Activated CD4-positive, alpha-beta memory T cell treated with anti-CD3 and anti-CD28 coated beads for 36 hours (primary cell): ENCODE results near the gene HBG1. TPM values are rescaled to one million over a fixed set of nuclear protein-coding genes. Genes with fewer than 3 reads are reported as not detected.
"Not testable (repeated sequence)": the region's sequence is repeated elsewhere in the genome, so short reads cannot be mapped to it uniquely, and the experiment has no call there.

Experiments
- CTCF ChIA-PET: fragments of 350-600 bp; sonication (Branson Sonifier 250); formaldehyde crosslinking; loops from one replicate; lab custom pipeline; 2021; ENCODE audit warnings: antibody characterized with exemption, inconsistent platforms; lab: Charles Lee
- POLR2A ChIA-PET: fragments of 350-600 bp; sonication (Branson Sonifier 250); formaldehyde crosslinking; loops from one replicate; lab custom pipeline; 2021; ENCODE audit warnings: antibody characterized with exemption; lab: Charles Lee
- DNase-seq: peaks from one replicate; pipeline ENCODE4 v3.0.0-alpha.2; 2020
- H3K27ac Mint-ChIP-seq: one replicate; pipeline ENCODE4 v1.8.0; 2021; ENCODE audit warnings: mixed read lengths
- H3K27me3 Mint-ChIP-seq: one replicate; pipeline ENCODE4 v1.8.0; 2021; ENCODE audit warnings: mixed read lengths
- H3K36me3 Mint-ChIP-seq: one replicate; pipeline ENCODE4 v1.8.0; 2021; ENCODE audit warnings: mixed read lengths
- H3K4me1 Mint-ChIP-seq: one replicate; pipeline ENCODE4 v1.8.0; 2021; ENCODE audit warnings: low read depth, mixed read lengths
- H3K4me3 Mint-ChIP-seq: one replicate; pipeline ENCODE4 v1.8.0; 2021; ENCODE audit warnings: mild to moderate bottlenecking, mixed read lengths
- H3K9me3 Mint-ChIP-seq: one replicate; pipeline ENCODE4 v1.8.0; 2021; ENCODE audit warnings: mixed read lengths
- intact Hi-C: fragments of 100-400 bp; cut with micrococcal nuclease; formaldehyde crosslinking; loops from one replicate; pipeline ENCODE4 v1.15.1; 2023
- total RNA-seq, 2 experiments: library from RNA; stranded (reverse); gene quantifications; one replicate each; pipeline ENCODE4 v1.2.3, GENCODE V29; 2021

Gene HBG1
- total RNA-seq, 2 experiments from 2014 or later = not detected

DNA sequence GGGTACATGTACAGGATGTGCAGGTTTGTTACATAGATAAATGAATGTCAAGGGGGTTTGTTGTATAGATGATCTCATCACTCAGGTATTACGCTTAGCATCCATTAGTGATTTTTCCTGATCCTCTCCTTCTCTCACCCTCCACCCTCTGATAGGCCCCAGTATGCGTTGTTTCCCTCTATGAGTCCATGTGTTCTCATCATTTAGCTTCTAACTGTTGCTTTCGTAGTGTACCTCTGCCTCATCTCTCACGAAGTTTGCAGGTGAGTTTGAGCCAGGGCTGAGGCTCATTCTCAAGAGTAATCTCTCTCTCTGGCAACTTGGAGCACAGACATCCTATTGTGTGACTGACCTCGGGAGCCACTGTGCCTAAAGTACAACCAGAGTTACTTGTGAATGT is 24.7 kb upstream of the HBG1 start:
- H3K36me3 Mint-ChIP-seq = no peaks in the 10 kb centered on the region
- no peaks in the 10 kb centered on the region for H3K4me1 Mint-ChIP-seq
- no peaks in the 10 kb centered on the region for H3K27me3 Mint-ChIP-seq
- intact Hi-C loops = no loop called here
- no peak overlapping the region for H3K4me3 Mint-ChIP-seq
- DNase-seq = no peak
- ChIA-PET POLR2A (no interaction called here), CTCF (no interaction called here)
- H3K9me3 Mint-ChIP-seq = no peaks in the 10 kb centered on the region
- H3K27ac Mint-ChIP-seq = no peak overlapping the region

DNA sequence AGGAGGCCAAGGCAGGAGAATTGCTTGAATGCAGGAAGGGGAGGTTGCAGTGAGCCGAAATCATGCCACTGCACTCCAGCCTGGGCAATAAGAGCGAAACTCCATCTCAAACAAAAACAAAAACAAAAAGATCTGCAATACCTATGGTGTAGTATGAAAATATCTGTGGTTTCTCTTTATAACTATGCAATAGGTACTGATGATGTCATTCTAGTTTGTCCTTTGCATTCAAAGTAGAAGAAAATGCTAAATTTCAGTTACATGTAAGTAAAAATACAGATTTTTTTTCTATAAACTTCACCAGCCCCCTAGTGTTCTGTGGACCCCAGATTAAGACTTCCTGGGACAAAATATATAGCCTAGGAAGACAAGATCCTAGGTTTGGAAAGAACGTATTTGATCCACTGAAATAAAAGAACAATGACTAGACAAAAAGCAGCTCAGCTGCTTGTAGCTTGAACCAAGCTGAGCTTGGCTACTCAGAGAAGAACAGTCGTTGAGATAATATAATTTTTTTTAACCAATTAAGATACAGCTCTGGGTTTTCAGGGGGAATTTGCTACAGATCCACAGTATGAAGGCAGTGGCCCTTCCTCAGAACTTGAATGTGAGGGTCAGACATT is 22.8 kb upstream of the HBG1 start:
- H3K4me3 Mint-ChIP-seq = no peak overlapping the region
- H3K27ac Mint-ChIP-seq = no peak overlapping the region
- no peak for DNase-seq
- no peaks in the 10 kb centered on the region for H3K36me3 Mint-ChIP-seq
- H3K4me1 Mint-ChIP-seq = no peaks in the 10 kb centered on the region
- intact Hi-C loops = no loop called here
- H3K27me3 Mint-ChIP-seq = no peaks in the 10 kb centered on the region
- ChIA-PET CTCF (no interaction called here), POLR2A (no interaction called here)
- no peaks in the 10 kb centered on the region for H3K9me3 Mint-ChIP-seq

DNA sequence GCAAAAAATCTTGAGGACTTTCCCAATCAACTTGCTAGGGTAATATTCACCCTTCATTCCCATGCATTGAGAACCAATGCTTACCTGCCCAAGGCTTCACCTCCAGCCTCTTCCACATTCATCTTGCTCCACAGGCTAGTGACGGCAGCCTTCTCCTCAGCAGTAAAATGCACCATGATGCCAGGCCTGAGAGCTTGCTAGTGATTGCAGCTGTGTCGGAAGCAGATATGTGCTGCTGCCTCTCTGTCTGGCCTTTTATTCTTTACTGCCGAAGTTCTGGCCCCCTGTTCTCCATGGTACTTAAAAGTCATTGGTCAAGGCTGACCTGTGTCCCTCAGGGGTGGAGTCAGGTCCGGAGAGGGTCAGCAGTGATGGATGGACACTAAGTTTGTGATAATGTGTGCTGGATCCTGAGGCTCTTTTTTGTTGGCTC is 20.1 kb upstream of the HBG1 start, which contains the start of gene HBE1:
TSS of gene HBE1 (minus strand) at position 231 of the 433 bp plus-strand sequence. CDS start at position 176, 55 bp downstream.
- intact Hi-C loops = no loop called here
- no peaks in the 10 kb centered on the region for H3K36me3 Mint-ChIP-seq

DNA sequence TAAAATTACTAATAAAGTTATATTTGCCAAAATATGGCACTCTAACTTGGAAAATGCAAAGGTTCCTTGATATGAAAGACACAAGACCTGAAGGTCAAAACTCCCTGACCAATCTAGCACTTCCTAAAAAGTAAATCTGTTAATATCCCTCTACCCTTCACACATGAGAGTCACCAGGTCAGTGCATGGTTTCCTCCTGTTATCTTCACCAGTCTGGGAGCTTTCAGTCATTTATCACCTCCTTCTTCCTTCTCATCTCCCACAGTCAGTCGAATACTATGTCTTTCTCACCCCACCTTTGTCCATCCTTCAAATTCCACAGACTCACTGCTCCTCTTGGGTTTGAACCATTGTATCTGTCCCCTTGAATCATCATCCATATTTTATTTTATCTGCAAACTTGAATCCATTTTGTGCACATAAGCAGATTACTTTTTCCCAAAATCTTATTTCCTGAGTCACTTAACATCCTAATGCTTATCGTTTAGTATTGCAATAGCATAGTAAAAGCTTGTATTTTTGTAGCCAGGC is 17.4 kb upstream of the HBG1 start:
- H3K4me3 Mint-ChIP-seq = no peak overlapping the region
- no peaks in the 10 kb centered on the region for H3K36me3 Mint-ChIP-seq
- no peak for DNase-seq
- no peak overlapping the region for H3K27ac Mint-ChIP-seq
- intact Hi-C loops = no loop called here
- no peaks in the 10 kb centered on the region for H3K9me3 Mint-ChIP-seq
- H3K4me1 Mint-ChIP-seq = no peaks in the 10 kb centered on the region
- H3K27me3 Mint-ChIP-seq = no peaks in the 10 kb centered on the region
- ChIA-PET CTCF (interaction anchor here (1.3 kb wide), 1 partner anchor 33 kb away, joined by 3 read pairs; no protein-coding TSS in a partner anchor), POLR2A (no interaction called here)

More for the DNA sequence above, 20.1 kb upstream of the HBG1 start, which contains the start of gene HBE1:
- Mint-ChIP-seq H3K27me3 (no peaks in the 10 kb centered on the region), H3K27ac (no peak within 1 kb of the TSS), H3K4me3 (no peak within 1 kb of the TSS), H3K9me3 (no peaks in the 10 kb centered on the region), H3K4me1 (no peaks in the 10 kb centered on the region)
- DNase-seq = no peak
- ChIA-PET POLR2A (no interaction called here), CTCF (no interaction called here)

DNA sequence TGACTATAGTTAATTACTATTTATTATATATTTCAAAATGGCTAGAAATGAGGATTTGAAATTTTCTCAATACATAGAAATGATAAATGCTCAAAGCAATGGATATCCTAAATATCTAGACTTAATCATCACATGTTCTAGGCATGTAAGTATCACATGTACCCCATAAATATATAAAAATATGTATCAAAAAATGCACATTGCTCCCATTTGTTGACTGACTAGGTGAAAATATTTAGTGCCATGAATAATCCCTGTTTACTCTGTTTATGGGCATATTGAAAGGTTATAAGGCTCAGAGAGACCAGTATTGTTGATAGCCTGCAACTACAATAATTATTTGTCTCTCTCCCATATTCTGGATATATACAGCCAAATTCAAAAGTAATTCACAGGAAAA is 17.0 kb upstream of the HBG1 start:
- H3K4me1 Mint-ChIP-seq = no peaks in the 10 kb centered on the region
- ChIA-PET POLR2A (no interaction called here), CTCF (interaction anchor here (1.3 kb wide), 1 partner anchor 34 kb away, joined by 3 read pairs; no protein-coding TSS in a partner anchor)
- H3K9me3 Mint-ChIP-seq = no peaks in the 10 kb centered on the region
- intact Hi-C loops = no loop called here
- H3K27ac Mint-ChIP-seq = no peak overlapping the region
- H3K4me3 Mint-ChIP-seq = no peak overlapping the region
- DNase-seq = no peak
- H3K27me3 Mint-ChIP-seq = no peaks in the 10 kb centered on the region
- H3K36me3 Mint-ChIP-seq = no peaks in the 10 kb centered on the region

DNA sequence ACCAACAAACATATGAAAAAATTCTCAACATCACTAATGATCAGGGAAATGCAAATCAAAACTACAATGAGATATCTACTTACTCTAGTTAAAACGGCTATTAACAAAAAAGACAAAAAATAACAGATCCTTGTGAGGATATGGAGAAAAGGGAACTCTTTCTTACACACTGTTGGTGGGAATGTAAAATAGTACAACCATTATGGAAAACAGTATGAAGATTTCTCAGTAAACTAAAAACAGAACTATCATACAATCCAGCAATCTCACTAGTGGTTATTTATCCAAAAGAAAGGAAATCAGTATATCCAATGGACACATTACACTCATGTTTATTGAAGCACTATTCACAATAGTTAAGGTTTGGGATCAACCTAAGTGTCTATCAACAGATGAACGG is 16.2 kb upstream of the HBG1 start:
- H3K4me3 Mint-ChIP-seq = no peak overlapping the region

DNA sequence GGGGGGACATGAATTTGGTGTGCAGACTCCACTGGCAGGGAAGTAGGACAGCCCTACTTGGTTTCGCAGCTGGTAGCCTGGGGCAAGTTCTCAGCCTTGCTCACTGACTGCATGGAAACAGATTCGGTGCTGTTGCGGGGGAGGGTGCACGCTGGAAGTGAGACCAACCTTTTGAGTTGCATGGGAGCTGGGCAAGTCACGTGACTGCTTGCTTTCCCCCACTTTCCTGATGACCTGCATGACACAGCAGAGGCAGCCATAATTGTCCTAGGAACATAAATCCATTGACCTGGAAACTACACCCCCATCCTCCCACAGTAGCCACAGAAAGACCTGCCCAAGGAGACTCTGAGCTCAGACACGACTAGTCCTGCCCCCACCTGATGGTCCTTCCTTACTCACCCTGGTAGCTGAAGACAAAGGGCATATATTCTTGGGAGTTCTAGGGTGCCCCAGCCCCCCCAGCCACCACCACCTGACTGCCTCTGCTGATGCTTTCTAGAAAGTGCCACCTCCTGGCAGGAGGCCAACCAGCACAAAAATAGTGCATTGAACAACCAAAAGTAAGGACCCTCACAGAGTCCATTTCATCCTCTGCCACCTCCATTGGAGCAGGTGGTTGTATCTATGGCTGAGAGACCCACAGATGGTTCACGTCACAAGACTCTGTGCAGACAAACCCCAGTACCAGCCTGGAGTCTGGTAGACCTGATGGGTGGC is 9.0 kb upstream of the HBG1 start:
- CTCF ChIA-PET = no interaction called here
- Mint-ChIP-seq H3K27me3 (peaks cover 1% of the 10 kb centered on the region), H3K36me3 (no peaks in the 10 kb centered on the region), H3K4me3 (no peak overlapping the region), H3K27ac (no peak overlapping the region), H3K9me3 (peaks cover 10% of the 10 kb centered on the region), H3K4me1 (no peaks in the 10 kb centered on the region)
- intact Hi-C loops = no loop called here
- POLR2A ChIA-PET = no interaction called here
- no peak for DNase-seq

More for the DNA sequence above, 16.2 kb upstream of the HBG1 start:
- intact Hi-C loops = no loop called here
- Mint-ChIP-seq H3K36me3 (no peaks in the 10 kb centered on the region), H3K4me1 (no peaks in the 10 kb centered on the region), H3K27ac (no peak overlapping the region), H3K27me3 (no peaks in the 10 kb centered on the region), H3K9me3 (no peaks in the 10 kb centered on the region)
- CTCF ChIA-PET = no interaction called here
- POLR2A ChIA-PET = no interaction called here
- no peak for DNase-seq

DNA sequence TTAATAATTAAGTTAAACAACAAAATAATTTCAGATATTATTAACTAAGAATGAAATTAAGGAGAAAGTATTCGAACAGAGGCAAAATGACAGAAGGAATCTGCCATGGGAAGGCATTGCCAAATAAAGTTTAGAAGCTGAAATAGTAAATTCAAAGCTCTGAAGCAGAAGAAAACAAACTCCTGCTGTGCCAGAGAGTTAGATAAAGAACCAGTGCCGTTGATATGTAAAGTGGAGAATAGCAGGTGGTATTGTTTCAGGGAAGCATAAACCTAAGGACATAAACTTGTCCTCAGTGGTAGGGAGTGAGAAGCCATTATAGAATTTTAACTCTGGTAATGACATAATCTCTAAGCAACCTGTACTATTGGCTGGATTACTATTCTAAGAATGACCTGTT is 7.6 kb upstream of the HBG1 start:
- Mint-ChIP-seq H3K27ac (no peak overlapping the region), H3K36me3 (no peaks in the 10 kb centered on the region), H3K4me3 (no peak overlapping the region), H3K27me3 (peaks cover 1% of the 10 kb centered on the region), H3K4me1 (no peaks in the 10 kb centered on the region), H3K9me3 (peaks cover 10% of the 10 kb centered on the region)
- ChIA-PET CTCF (no interaction called here), POLR2A (no interaction called here)
- intact Hi-C loops = no loop called here
- DNase-seq = no peak

DNA sequence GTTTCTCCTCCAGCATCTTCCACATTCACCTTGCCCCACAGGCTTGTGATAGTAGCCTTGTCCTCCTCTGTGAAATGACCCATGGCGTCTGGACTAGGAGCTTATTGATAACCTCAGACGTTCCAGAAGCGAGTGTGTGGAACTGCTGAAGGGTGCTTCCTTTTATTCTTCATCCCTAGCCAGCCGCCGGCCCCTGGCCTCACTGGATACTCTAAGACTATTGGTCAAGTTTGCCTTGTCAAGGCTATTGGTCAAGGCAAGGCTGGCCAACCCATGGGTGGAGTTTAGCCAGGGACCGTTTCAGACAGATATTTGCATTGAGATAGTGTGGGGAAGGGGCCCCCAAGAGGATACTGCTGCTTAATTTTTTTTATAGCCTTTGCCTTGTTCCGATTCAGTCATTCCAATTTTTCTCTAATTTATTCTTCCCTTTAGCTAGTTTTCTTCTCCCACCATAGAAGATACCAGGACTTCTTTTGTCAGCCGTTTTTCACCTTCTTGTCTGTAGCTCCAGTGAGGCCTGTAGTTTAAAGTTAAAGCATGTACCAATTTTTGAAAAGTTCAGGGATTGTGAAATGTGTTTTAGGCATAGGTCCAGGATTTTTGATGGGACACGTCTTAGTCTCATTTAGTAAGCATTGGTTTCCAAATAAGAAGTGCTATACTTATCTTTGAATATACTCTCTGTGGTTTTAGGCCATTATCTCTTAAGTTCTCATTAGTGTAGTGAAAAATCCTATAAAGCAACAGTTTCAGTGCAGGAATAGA is 5.2 kb upstream of the HBG1 start, which contains the start of gene HBG2:
TSS of gene HBG2 (minus strand) at position 136 of the 768 bp plus-strand sequence. CDS start at position 83, 53 bp downstream.
- H3K27ac Mint-ChIP-seq, POLR2A ChIA-PET, H3K27me3 Mint-ChIP-seq, DNase-seq, CTCF ChIA-PET, H3K9me3 Mint-ChIP-seq, H3K4me1 Mint-ChIP-seq, intact Hi-C loops, H3K4me3 Mint-ChIP-seq, H3K36me3 Mint-ChIP-seq: not testable (repeated sequence)

DNA sequence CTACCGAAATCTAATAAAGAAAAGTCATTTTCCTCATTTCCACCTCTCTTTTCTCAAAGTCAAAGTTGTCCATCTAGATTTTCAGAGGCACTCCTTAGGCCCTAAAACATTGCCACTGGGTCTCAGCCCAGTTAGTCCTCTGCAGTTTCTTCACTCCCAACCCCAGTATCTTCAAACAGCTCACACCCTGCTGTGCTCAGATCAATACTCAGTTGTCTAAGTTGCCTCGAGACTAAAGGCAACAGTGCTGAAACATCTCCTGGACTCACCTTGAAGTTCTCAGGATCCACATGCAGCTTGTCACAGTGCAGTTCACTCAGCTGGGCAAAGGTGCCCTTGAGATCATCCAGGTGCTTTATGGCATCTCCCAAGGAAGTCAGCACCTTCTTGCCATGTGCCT is 4.4 kb upstream of the HBG1 start:
- POLR2A ChIA-PET = not testable (repeated sequence)

DNA sequence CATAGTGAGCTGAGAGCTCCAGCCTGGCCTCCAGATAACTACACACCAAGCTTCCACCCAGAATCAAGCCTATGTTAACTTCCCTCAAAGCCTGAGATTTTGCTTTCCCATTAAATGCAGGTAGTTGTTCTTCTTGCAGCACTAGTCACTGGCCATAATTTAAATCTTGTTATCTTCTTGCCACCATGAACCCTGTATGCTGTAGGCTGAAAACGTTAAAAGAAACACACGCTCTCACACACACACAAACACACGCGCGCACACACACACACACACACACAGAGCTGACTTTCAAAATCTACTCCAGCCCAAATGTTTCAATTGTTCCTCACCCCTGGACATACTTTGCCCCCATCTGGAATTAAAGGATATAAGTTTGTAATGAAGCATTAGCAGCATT is 3.8 kb upstream of the HBG1 start:
- intact Hi-C loops, H3K4me3 Mint-ChIP-seq, H3K9me3 Mint-ChIP-seq, POLR2A ChIA-PET, H3K27ac Mint-ChIP-seq, H3K4me1 Mint-ChIP-seq, DNase-seq, CTCF ChIA-PET, H3K27me3 Mint-ChIP-seq, H3K36me3 Mint-ChIP-seq: not testable (repeated sequence)

More for the DNA sequence above, 4.4 kb upstream of the HBG1 start:
- H3K4me3 Mint-ChIP-seq, H3K27me3 Mint-ChIP-seq, H3K4me1 Mint-ChIP-seq, intact Hi-C loops, CTCF ChIA-PET, H3K9me3 Mint-ChIP-seq, H3K36me3 Mint-ChIP-seq, H3K27ac Mint-ChIP-seq, DNase-seq: not testable (repeated sequence)

DNA sequence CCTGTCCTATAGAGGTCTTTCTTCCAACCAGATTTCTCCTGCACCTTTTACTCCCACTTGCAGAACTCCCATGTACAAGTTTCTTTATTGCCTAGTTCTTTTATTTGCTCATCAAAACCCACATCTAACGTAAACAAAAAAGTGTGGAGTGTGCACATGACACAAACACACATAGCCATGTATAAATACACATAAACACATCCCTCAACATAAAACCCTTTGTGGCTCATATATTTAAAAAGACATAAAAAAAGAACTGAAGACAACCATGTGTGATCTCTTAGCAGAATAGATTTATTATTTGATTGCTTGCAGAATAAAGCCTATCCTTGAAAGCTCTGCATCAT is 3.2 kb upstream of the HBG1 start:
- no peak overlapping the region for H3K4me3 Mint-ChIP-seq
- CTCF ChIA-PET = no interaction called here
- H3K27ac Mint-ChIP-seq = no peak overlapping the region
- H3K4me1 Mint-ChIP-seq = no peaks in the 10 kb centered on the region
- peaks cover 3% of the 10 kb centered on the region for H3K27me3 Mint-ChIP-seq
- DNase-seq = no peak
- intact Hi-C loops = no loop called here
- H3K9me3 Mint-ChIP-seq = no peaks in the 10 kb centered on the region
- POLR2A ChIA-PET = no interaction called here
- no peaks in the 10 kb centered on the region for H3K36me3 Mint-ChIP-seq
